CD4-positive, alpha-beta T cell treated with Interleukin-4 for 1 hour (primary cell): ENCODE data around the gene EFNA2.

Experiments used
- DNase-seq, 2 donors: peaks; one replicate each; pipeline ENCODE4 v3.0.0-alpha.2; 2020 to 2022

Gene EFNA2

GRCh38 chr19:1249298-1249989 is 36.2 kb upstream of the EFNA2 start:
- peak; percentile 95 to 96 for DNase-seq

GRCh38 chr19:1249990-1250436 is 35.7 kb upstream of the EFNA2 start:
- DNase-seq, result no peak

GRCh38 chr19:1250437-1251260 is 35.0 kb upstream of the EFNA2 start:
- peak; percentile 67 to 70 for DNase-seq

GRCh38 chr19:1251330-1252220 is 34.1 kb upstream of the EFNA2 start:
- DNase-seq, result peak; percentile 65 to 68

GRCh38 chr19:1252221-1252820 is 33.4 kb upstream of the EFNA2 start:
- peak; percentile 85 to 87 for DNase-seq

GRCh38 chr19:1252821-1253513 is 32.7 kb upstream of the EFNA2 start:
- DNase-seq, result peak; percentile 84 to 88

GRCh38 chr19:1253514-1254080 is 32.1 kb upstream of the EFNA2 start:
- DNase-seq, result no peak

- DNase-seq, result peak in 1 of 2 donors; percentile 5
Observed at GRCh38 chr19:1254081-1254527, 31.6 kb upstream of the EFNA2 start.

- DNase-seq, result peak in 1 of 2 donors; percentile 9
Observed at GRCh38 chr19:1254530-1255185, 31.0 kb upstream of the EFNA2 start.

GRCh38 chr19:1255186-1256161 is 30.2 kb upstream of the EFNA2 start:
- peak in 1 of 2 donors; percentile 8 for DNase-seq

GRCh38 chr19:1256646-1257474 is 28.8 kb upstream of the EFNA2 start:
- DNase-seq, result peak in 1 of 2 donors; percentile 14

- peak in 1 of 2 donors; percentile 19 for DNase-seq
Observed at GRCh38 chr19:1257475-1258162, 28.1 kb upstream of the EFNA2 start.

- no peak for DNase-seq
Observed at GRCh38 chr19:1258163-1258492, 27.5 kb upstream of the EFNA2 start.

- DNase-seq, result no peak
Observed at GRCh38 chr19:1258707-1259205, 26.9 kb upstream of the EFNA2 start.

- DNase-seq, result peak; percentile 82 to 84
Observed at GRCh38 chr19:1259206-1259875, 26.3 kb upstream of the EFNA2 start.

GRCh38 chr19:1259876-1260748 is 25.6 kb upstream of the EFNA2 start:
- peak; percentile 76 for DNase-seq
